Skin of body (tissue), 2 donors: ENCODE measurements around the gene SLITRK1. TPM values are rescaled to one million over a fixed set of nuclear protein-coding genes. Genes with fewer than 3 reads are reported as not detected.

Experiments
- DNase-seq: peaks from one replicate; lab custom pipeline; 2025; lab: John Stamatoyannopoulos, UW
- total RNA-seq: library from RNA; depleted of rRNA; stranded (reverse); fragments of >200 nt; gene quantifications from one replicate; pipeline ENCODE4 v1.2.3, GENCODE V29; 2014

The SLITRK1 gene
- total RNA-seq: 0.30 TPM

- no peak for DNase-seq
Observed at GRCh38 chr13:83881917-83882605, at the start of gene SLITRK1. Gene SLITRK1 (minus strand): TSS chr13:83882474. CDS start chr13:83881507, 967 bp downstream.

GRCh38 chr13:83929157-83929556, 46.9 kb upstream of the SLITRK1 start:
- no peak for DNase-seq

GRCh38 chr13:83919775-83920174, 37.5 kb upstream of the SLITRK1 start:
- DNase-seq: no peak

- DNase-seq: no peak
Observed at GRCh38 chr13:83914368-83914767, 32.1 kb upstream of the SLITRK1 start.

GRCh38 chr13:83907196-83907989, 25.1 kb upstream of the SLITRK1 start:
- no peak for DNase-seq

- no peak for DNase-seq
Observed at GRCh38 chr13:83906240-83906820, 24.1 kb upstream of the SLITRK1 start.

- no peak for DNase-seq
Observed at GRCh38 chr13:83905641-83906040, 23.4 kb upstream of the SLITRK1 start.

GRCh38 chr13:83895994-83896580, 13.8 kb upstream of the SLITRK1 start:
- no peak for DNase-seq

- DNase-seq: no peak
Observed at GRCh38 chr13:83890358-83890757, 8.1 kb upstream of the SLITRK1 start.

GRCh38 chr13:83884141-83884540, 1.9 kb upstream of the SLITRK1 start:
- no peak for DNase-seq

GRCh38 chr13:83883061-83883523, 818 bp upstream of the SLITRK1 start:
- no peak for DNase-seq

GRCh38 chr13:83882606-83882959, 309 bp upstream of the SLITRK1 start:
- no peak for DNase-seq

- DNase-seq: no peak
Observed at GRCh38 chr13:83881140-83881684, 1.1 kb downstream of the SLITRK1 start.

- no peak for DNase-seq
Observed at GRCh38 chr13:83880275-83881139, 1.8 kb downstream of the SLITRK1 start.

- DNase-seq: no peak
Observed at GRCh38 chr13:83879431-83880171, 2.7 kb downstream of the SLITRK1 start.

GRCh38 chr13:83878691-83879430, 3.4 kb downstream of the SLITRK1 start:
- DNase-seq: no peak

- DNase-seq: no peak
Observed at GRCh38 chr13:83877651-83878355, 4.5 kb downstream of the SLITRK1 start.

- DNase-seq: no peak
Observed at GRCh38 chr13:83876546-83876945, 5.7 kb downstream of the SLITRK1 start.

GRCh38 chr13:83867708-83868107, 14.6 kb downstream of the SLITRK1 start:
- DNase-seq: no peak
